Measurements from ENCODE around the gene SOWAHB. TPM values are rescaled to one million over a fixed set of nuclear protein-coding genes. Genes with fewer than 3 reads are reported as not detected.
A peak's percentile ranks its signal among the peaks of the same experiment; 100 is the strongest.

The SOWAHB gene
- total and polyA plus RNA-seq, 2 donors (not counting 1 experiment from before 2014, with no cell fraction given) = 0.07 to 0.17 TPM

DNA sequence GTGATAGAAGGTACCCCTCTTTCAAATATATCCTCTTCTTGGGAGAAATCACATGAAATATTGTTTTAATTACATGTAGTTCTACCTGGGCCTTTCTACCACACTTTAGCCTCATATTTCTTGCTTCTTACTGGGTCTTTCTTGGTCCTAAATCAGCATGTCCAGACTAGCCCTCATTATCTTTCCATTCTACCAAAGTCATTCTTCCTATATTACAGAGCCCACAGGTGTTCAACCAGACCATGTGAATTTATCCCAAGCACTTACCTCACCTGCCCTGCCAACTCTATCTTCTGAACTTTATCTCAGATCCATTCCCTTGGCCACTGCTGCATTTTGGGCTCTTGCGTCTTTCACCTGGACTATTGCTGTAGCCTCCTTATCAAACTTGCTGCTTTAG is 11.8 kb upstream of the SOWAHB start:
- H4K20me1 ChIP-seq (ENCODE audit: control insufficient read depth, extremely low read depth, insufficient read depth, low read length) = no peaks in the 10 kb centered on the region
- no peak overlapping the region for H3K4me2 ChIP-seq (ENCODE audit: extremely low read depth, insufficient read depth, low read length)
- no peaks in the 10 kb centered on the region for H3K27me3 ChIP-seq (ENCODE audit: control insufficient read depth, insufficient read depth, low read length)
- DNase-seq (ENCODE audit: low read depth in 2 of 2) = no peak
- no peaks in the 10 kb centered on the region for H3K9me3 ChIP-seq (ENCODE audit: control insufficient read depth, insufficient read depth, low read depth, low read length)
- H2AFZ ChIP-seq (ENCODE audit: low read length) = no peak overlapping the region
- no peaks in the 10 kb centered on the region for H3K4me1 ChIP-seq (ENCODE audit: control insufficient read depth, extremely low read depth, insufficient read depth, low read length)
- no peak overlapping the region for H3K27ac ChIP-seq (ENCODE audit: insufficient read depth, low read length)
- TF ChIP-seq, protein P1, sequence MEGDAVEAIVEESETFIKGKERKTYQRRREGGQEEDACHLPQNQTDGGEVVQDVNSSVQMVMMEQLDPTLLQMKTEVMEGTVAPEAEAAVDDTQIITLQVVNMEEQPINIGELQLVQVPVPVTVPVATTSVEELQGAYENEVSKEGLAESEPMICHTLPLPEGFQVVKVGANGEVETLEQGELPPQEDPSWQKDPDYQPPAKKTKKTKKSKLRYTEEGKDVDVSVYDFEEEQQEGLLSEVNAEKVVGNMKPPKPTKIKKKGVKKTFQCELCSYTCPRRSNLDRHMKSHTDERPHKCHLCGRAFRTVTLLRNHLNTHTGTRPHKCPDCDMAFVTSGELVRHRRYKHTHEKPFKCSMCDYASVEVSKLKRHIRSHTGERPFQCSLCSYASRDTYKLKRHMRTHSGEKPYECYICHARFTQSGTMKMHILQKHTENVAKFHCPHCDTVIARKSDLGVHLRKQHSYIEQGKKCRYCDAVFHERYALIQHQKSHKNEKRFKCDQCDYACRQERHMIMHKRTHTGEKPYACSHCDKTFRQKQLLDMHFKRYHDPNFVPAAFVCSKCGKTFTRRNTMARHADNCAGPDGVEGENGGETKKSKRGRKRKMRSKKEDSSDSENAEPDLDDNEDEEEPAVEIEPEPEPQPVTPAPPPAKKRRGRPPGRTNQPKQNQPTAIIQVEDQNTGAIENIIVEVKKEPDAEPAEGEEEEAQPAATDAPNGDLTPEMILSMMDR (conservative IDR thresholded peaks at IDR 0.05 in 1 of 2, IDR thresholded peaks at IDR 0.05 in 1 of 2; ENCODE audit: low read depth in 1 of 2, low read length in 2 of 2) = no peak
- TF ChIP-seq EZH2 (IDR thresholded peaks at IDR 0.05; ENCODE audit: low read length, missing control alignments) = no peak
- H3K9ac ChIP-seq (ENCODE audit: insufficient read depth, low read length) = no peak overlapping the region
- H3K4me3 ChIP-seq (replicated peaks in 1 of 4; ENCODE audit: control extremely low read depth in 1 of 4, insufficient read depth in 1 of 4, low read depth in 3 of 4, low read length in 4 of 4) = no peak overlapping the region
- H3K36me3 ChIP-seq (ENCODE audit: control insufficient read depth, insufficient read depth, low read length) = no peaks in the 10 kb centered on the region
- no peaks in the 10 kb centered on the region for H3K79me2 ChIP-seq (ENCODE audit: control insufficient read depth, insufficient read depth, low read length)

DNA sequence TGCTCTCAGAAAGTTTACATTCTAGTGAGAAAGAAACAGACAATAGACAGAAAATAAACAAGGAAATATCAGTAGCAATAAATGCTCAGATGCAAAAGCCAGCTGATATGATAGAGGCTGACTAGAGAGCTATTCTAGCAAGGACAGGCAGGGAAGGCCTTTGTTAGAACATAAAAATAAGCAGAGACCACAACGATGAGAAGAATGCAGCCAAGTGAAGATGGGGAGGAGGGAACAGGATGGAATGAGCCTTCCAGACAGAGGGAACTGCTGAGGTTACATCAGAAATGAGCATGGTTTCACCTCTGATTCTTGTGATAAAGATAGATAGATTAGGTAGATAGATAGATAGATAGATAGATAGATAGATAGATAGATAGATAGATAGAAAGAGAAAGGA is 7.6 kb upstream of the SOWAHB start:
- peak; percentile 14 to 87 for DNase-seq (ENCODE audit: low read depth in 2 of 2)
- H3K9me3 ChIP-seq (ENCODE audit: control insufficient read depth, insufficient read depth, low read depth, low read length) = no peaks in the 10 kb centered on the region
- H3K27ac ChIP-seq (ENCODE audit: insufficient read depth, low read length) = no peak overlapping the region
- no peak overlapping the region for H3K9ac ChIP-seq (ENCODE audit: insufficient read depth, low read length)
- TF ChIP-seq EZH2 (IDR thresholded peaks at IDR 0.05; ENCODE audit: low read length, missing control alignments) = no peak
- TF ChIP-seq, protein P1 (conservative IDR thresholded peaks at IDR 0.05 in 1 of 2, IDR thresholded peaks at IDR 0.05 in 1 of 2; ENCODE audit: low read depth in 1 of 2, low read length in 2 of 2) = no peak
- no peaks in the 10 kb centered on the region for H3K4me1 ChIP-seq (ENCODE audit: control insufficient read depth, extremely low read depth, insufficient read depth, low read length)
- no peaks in the 10 kb centered on the region for H3K27me3 ChIP-seq (ENCODE audit: control insufficient read depth, insufficient read depth, low read length)
- no peak overlapping the region for H3K4me2 ChIP-seq (ENCODE audit: extremely low read depth, insufficient read depth, low read length)
- no peaks in the 10 kb centered on the region for H4K20me1 ChIP-seq (ENCODE audit: control insufficient read depth, extremely low read depth, insufficient read depth, low read length)
- no peak overlapping the region for H3K4me3 ChIP-seq (replicated peaks in 1 of 4; ENCODE audit: control extremely low read depth in 1 of 4, insufficient read depth in 1 of 4, low read depth in 3 of 4, low read length in 4 of 4)
- H3K79me2 ChIP-seq (ENCODE audit: control insufficient read depth, insufficient read depth, low read length) = no peaks in the 10 kb centered on the region
- H2AFZ ChIP-seq (ENCODE audit: low read length) = no peak overlapping the region
- no peaks in the 10 kb centered on the region for H3K36me3 ChIP-seq (ENCODE audit: control insufficient read depth, insufficient read depth, low read length)

DNA sequence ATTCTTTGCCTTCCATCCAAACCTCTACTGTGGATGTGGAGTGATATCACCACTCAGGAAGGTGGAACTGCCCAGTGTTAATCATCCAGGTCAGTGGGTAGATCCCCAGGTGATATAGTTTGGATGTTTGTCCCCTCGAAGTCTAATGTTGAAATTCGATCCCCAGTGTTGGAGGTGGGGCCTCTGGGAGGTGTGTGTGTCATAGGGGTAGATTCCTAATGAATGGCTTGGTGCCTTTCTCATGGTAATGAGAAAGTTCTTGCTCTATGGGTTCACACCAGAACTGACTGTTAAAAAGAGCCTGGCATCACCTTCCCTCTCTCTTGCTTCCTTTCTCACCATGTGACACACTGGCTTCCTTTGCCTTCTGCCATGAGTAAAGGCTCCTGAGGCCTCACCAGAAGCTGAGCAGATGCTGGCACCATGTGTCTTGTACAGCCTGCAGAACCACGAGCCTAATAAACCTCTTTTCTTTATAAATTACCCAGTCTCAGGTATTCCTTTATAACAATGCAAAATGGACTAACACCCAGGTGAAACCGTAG is 6.8 kb upstream of the SOWAHB start:
- no peak overlapping the region for H3K4me2 ChIP-seq (ENCODE audit: extremely low read depth, insufficient read depth, low read length)
- no peaks in the 10 kb centered on the region for H3K27me3 ChIP-seq (ENCODE audit: control insufficient read depth, insufficient read depth, low read length)
- no peaks in the 10 kb centered on the region for H3K79me2 ChIP-seq (ENCODE audit: control insufficient read depth, insufficient read depth, low read length)
- no peaks in the 10 kb centered on the region for H3K9me3 ChIP-seq (ENCODE audit: control insufficient read depth, insufficient read depth, low read depth, low read length)
- H3K4me3 ChIP-seq (replicated peaks in 1 of 4; ENCODE audit: control extremely low read depth in 1 of 4, insufficient read depth in 1 of 4, low read depth in 3 of 4, low read length in 4 of 4) = no peak overlapping the region
- no peaks in the 10 kb centered on the region for H4K20me1 ChIP-seq (ENCODE audit: control insufficient read depth, extremely low read depth, insufficient read depth, low read length)
- no peaks in the 10 kb centered on the region for H3K36me3 ChIP-seq (ENCODE audit: control insufficient read depth, insufficient read depth, low read length)
- no peak overlapping the region for H3K9ac ChIP-seq (ENCODE audit: insufficient read depth, low read length)
- no peak overlapping the region for H2AFZ ChIP-seq (ENCODE audit: low read length)
- peak in 1 of 2 donors; percentile 10 for DNase-seq (ENCODE audit: low read depth in 2 of 2)
- no peak overlapping the region for H3K27ac ChIP-seq (ENCODE audit: insufficient read depth, low read length)
- H3K4me1 ChIP-seq (ENCODE audit: control insufficient read depth, extremely low read depth, insufficient read depth, low read length) = no peaks in the 10 kb centered on the region
- TF ChIP-seq, protein P1 (conservative IDR thresholded peaks at IDR 0.05 in 1 of 2, IDR thresholded peaks at IDR 0.05 in 1 of 2; ENCODE audit: low read depth in 1 of 2, low read length in 2 of 2) = no peak
- no peak for TF ChIP-seq EZH2 (IDR thresholded peaks at IDR 0.05; ENCODE audit: low read length, missing control alignments)
